ENCODE results near the gene SPI1.
A peak's percentile ranks its signal among the peaks of the same experiment; 100 is the strongest.

The SPI1 gene

DNA sequence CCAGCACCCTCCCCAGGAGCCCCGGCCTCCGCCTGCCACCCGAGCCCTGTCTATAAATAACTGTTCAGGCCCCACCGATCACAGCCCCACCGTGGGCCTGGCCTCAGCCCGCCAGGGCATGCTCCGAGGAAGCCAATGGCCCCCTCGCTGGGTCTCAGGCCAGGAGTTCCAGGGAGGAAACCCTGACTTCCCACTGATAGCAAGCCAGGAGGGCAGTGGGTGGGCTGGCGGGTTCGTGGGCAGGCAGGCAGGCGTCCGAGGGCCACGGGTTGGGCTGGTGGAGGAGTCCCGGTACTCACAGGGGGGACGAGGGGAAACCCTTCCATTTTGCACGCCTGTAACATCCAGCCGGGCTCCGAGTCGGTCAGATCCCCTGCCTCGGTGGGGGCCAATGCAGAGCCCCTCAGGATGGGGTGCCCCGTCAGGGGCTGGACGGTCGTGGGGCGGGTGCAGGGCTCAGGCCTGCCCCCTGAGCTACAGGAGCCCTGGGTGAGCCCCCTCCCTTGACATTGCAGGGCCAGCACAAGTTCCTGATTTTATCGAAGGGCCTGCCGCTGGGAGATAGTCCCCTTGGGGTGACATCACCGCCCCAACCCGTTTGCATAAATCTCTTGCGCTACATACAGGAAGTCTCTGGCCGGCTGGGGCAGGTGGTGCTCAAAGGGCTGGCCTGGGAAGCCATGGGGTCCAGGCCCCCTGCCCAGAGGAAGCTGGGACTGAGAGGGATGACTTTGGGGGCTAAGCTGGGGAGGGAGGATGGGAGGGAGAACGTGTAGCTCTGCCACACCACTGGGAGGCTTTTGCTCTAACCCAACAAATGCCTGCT, at the start of gene SPI1:
Gene SPI1, minus strand, starts transcription at position 538 of the 826 bp plus-strand sequence. Its CDS starts 194 bp downstream, at position 344.
- no peak for DNase-seq

DNA sequence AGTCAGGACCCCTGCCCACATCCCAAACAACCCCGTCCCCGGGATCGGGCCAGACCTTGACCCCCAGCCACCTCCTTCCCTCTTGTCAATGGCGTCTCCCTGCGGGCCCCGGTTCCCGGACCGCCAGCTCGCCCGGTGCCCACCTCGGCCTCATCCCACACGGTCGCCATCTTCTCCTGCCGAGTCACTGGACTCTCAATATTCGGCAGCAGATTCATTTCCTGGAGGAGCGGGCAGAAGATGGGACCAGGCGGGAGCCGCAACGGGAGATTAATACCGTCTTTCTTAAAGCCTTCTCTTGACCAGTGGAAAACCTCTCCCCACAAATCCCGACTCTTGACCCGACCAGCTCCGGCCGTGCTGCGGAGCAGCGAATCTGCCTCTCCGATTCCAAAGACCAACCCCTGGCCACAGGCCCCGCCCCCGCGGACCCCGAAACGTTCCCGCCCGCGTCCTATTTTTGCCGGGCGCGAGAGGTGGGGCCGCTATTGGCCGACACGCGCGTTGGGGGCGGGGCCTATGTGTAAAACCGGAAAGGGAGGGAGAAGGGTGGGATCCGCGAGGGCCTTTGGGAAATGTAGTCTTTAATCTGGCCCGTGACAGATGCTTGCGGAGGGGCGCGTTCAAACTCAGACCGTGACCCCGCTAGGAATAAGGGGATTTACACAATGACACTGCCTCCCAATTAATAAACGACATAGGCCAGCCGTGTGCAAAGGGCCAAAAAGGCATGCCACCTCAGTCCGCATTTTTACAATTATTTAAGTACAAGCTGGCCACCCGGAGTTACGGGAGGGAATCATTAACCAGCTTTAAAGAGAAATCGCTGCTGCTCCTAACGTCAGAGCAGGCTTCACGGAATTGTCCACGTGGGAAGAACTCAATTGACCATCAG, 48.0 kb upstream of the SPI1 start, which contains the start of gene PSMC3:
Gene PSMC3, minus strand, starts transcription at position 378 of the 895 bp plus-strand sequence. Its CDS starts 160 bp downstream, at position 218.
- DNase-seq = peak; percentile 98

DNA sequence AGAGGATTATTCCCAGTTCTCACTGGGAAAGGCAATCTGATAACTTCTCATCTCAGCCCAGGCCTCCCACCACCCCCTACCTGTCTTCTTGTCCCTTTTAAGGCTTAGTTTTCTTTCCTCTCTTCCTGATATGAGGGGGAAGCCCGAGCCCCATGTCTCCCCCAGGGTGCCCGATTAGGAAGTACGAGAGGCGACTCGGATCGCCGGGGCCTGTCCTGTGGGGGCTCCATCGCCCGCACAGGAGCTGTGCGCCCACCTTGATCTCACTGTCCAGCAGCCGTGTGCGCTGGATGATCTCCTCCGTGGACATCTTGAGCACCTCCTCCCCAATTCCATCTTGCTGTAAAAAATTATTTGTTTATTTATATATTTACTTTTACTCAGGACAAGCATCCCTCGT, 47.3 kb upstream of the SPI1 start:
- no peak for DNase-seq

DNA sequence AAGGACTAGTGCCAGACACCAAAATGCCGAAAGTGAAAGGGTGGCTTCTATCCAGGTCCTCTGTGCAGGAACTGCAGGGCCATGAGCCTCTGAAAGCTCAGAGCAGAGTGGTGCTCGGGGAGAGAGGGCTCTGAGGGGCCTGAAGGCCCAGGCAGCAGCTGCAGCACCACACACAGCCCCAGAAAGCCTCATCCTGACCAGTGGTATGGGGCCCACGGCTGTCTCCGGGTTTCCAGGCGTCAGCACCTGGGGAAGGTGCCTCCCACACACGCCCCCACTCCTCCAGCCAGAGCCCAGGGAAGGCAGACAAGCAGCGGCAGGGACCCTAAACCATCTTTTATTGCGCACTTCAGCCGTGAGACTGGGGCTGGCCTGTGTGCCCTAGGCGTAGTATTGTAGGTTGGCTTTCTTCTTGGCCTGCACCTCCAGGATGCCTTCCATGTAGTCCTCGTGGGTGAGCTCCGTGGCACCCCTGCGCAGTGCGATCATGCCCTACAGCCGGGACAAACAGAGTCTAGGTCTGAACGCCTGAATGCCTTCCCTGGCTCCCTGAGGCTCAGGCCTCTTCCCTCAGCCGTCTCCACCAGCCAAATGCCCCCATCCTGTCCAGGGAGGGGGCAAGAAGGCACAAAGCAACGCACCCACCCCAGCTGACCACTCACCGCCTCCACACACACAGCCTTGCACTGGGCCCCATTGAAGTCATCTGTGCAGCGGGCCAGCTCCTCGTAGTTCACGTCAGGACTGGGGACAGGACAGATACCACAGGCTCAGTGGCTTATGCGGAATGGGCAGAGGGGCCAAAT, 40.3 kb upstream of the SPI1 start:
- no peak for DNase-seq

DNA sequence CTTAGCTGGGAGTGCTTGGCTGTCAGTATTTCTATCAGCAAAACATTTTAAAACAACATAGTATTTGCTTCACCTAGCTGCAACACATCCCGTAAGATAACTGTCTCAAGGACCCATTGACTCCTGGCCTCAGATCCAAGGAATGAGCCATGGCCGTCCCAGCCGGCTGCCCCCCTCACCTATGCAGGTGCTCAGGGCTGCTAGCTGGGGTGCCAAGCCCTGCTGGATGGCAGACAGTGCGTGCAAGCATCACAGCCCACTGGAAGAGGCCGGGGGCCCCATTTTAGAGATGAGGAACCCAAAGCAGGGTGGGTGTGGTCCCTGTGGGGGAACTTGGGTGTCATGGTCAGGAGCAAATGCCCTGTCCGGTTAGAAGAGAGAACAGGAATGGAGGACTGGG, 39.4 kb upstream of the SPI1 start:
- DNase-seq = no peak

DNA sequence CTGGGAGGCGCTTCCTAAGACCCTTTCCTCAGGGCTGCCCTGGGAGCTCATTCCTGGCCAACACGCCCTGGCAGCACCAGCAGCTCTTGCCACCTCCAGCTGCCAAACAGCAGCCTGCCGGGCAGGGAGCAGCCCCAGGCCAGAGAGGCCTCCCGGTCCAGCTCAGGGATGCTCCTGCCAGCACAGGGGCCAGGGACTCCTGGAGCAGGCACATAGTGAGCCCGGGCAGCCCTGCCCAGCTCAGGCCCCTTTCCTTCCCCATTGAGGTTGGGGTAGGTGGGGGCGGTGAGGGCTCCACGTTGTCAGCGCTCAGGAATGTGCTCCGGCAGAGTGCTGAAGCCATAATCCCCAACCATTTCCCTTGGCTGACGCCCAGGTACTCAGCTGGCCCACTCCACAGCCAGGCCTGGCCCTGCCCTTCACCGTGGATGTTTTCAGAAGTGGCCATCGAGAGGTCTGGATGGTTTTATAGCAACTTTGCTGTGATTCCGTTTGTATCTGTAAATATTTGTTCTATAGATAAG, 37.7 kb upstream of the SPI1 start:
- no peak for DNase-seq

DNA sequence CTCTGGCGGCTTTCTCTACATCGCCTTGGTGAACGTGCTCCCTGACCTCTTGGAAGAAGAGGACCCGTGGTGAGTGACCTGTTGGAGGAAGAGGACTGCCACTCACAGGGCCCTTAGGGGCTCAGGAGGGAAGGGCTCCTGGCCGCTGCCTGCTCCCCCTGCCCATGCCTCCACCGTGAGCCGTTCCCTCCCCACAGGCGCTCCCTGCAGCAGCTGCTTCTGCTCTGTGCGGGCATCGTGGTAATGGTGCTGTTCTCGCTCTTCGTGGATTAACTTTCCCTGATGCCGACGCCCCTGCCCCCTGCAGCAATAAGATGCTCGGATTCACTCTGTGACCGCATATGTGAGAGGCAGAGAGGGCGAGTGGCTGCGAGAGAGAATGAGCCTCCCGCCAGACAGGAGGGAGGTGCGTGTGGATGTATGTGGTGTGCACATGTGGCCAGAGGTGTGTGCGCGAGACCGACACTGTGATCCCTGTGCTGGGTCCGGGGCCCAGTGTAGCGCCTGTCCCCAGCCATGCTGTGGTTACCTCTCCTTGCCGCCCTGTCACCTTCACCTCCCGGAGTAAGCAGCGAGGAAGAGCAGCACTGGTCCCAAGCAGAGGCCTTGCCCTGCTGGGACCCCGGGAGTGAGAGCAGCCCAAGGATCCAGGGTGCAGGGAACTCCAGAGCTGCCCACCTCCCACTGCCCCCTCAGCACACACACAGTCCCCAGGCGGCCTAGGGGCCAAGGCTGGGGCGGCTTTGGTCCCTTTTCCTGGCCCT, 36.9 kb upstream of the SPI1 start:
- DNase-seq = no peak

DNA sequence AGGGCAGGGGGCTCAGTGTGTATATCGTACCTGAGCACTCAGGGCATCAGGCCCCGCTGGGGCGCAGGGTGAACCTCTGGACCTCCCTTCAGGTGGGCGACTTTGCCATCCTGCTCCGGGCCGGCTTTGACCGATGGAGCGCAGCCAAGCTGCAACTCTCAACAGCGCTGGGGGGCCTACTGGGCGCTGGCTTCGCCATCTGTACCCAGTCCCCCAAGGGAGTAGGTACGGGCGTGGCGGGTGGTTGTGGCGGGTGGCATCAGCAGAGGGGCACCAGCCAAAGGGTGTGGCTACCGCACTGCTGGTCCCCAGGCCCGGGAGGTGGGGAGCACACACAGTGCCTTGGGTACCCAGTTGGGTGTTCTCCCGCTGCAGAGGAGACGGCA, 36.3 kb upstream of the SPI1 start:
- no peak for DNase-seq

DNA sequence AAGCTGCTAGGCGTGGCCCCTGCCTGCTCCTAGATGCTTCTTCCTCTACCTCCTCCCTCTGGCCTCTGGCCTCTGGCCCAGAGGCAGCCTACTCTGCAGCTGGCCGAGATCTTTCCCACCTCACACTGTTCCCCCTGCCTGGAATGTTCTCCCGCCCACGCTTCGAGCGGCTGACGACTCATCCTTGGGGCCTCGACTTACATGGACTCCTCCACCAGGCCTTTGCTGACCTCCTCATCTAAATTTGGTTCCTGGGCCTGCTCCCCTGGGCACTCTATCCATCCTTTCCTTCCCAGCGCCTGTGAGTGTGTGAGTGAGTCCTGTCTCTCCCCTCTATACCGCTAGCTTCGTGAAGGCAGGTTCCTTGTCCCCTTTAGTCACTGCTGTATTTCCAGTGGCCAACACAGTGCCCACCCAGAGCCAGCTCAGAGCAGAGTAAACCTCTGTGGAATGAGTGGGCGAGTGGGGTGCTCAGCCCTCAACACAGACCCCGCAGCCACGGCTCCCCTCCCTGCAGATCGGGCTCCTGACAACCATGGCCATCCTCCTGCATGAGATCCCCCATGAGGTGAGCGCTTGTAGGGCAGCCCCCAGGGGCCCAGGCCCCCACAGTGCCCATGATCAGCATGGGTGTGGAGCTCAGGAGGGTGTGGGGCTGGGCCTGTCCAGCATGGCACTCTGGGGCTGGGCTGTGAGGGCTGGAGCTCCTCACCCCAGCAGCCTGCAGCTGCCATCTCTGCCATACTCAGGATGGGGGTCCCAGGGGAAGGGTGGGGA, 35.7 kb upstream of the SPI1 start:
- DNase-seq = no peak

DNA sequence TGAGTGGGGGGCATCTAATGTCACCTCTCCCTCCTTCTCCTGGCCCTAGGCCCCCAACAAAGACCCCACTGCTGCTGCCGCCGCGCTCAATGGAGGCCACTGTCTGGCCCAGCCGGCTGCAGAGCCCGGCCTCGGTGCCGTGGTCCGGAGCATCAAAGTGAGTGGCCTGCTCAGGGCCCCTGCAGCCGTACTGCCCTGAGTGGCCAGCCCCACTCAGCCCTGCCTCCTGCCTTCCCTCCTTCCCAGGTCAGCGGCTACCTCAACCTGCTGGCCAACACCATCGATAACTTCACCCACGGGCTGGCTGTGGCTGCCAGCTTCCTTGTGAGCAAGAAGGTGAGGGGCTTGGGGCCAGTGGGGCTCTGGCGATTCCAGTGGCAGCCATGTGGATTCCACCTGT, 35.0 kb upstream of the SPI1 start:
- DNase-seq = no peak

DNA sequence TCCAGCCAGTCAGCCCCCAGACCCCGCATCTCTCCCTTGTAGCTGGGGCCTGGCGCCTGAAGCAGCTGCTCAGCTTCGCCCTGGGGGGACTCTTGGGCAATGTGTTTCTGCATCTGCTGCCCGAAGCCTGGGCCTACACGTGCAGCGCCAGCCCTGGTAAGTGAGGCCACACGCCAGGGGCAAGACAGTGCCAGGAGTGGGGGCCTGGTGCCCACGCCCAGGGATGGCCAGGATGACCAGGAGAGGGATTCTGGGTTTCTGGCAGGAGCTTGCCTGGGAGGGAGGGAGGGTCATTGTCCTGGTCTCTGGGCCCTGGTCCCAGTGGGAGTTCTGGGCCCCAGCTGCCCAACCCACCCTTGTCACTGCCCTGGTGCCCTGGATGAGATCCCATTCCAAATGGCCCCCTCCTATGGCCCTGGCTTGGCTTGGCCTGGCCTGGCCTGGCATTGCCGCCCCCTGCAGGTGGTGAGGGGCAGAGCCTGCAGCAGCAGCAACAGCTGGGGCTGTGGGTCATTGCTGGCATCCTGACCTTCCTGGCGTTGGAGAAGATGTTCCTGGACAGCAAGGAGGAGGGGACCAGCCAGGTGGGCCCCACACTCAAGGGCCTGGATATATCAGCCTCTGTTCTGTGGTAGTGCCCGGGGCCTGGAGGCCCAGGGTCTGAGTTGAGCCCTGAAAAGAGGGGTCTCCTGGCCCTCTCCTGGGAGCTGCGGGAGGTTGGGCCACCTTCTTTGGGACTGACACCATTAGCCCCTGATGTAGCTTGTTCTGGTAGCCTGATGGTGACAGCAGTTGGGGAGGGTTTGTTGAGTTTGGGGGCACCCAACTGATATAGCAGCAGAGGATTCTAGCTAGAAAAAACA, 33.8 kb upstream of the SPI1 start:
- peak; percentile 15 for DNase-seq

DNA sequence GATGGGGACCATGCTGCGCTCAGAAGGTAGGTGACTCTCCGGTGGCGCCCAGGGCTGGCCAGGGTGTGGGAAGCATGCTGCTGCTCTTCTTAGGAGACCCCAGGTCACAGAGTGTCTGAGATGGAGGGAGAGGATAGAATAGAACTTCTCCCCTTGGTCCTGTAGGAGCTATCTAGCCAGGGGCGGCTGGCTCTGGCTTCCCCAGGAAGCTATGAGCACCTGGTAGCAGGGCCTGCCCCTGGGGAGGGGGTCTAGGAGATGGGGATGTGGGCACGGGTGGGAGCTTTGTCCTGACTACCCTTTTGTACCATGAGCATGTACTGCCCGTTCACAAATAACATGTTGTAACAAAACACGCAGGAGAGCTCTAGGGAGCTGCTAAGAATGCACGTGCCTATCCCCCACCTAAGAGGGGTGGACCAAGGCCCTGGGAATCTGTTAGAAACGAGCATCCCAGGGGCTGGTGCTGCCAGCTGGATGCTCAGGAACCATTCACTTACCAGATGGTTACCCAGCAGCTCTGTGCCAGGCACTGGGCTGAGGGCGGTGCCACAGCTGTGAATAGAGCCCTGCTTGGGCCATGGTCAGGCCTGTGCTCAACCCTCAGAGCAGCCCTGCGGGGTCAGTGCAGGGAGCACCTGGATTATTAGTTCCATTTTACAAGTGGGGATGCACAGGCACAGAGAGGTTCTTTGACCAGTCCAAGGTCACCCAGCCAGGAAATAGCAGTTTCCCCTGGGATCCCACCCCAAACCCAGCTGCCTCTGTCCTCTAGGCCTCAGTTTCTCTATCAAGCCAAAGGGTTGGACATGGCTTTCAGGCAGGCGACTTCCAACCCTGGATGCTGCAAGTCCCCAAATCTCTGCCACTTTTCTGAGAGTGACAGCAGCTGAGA, 32.3 kb upstream of the SPI1 start:
- DNase-seq = no peak

DNA sequence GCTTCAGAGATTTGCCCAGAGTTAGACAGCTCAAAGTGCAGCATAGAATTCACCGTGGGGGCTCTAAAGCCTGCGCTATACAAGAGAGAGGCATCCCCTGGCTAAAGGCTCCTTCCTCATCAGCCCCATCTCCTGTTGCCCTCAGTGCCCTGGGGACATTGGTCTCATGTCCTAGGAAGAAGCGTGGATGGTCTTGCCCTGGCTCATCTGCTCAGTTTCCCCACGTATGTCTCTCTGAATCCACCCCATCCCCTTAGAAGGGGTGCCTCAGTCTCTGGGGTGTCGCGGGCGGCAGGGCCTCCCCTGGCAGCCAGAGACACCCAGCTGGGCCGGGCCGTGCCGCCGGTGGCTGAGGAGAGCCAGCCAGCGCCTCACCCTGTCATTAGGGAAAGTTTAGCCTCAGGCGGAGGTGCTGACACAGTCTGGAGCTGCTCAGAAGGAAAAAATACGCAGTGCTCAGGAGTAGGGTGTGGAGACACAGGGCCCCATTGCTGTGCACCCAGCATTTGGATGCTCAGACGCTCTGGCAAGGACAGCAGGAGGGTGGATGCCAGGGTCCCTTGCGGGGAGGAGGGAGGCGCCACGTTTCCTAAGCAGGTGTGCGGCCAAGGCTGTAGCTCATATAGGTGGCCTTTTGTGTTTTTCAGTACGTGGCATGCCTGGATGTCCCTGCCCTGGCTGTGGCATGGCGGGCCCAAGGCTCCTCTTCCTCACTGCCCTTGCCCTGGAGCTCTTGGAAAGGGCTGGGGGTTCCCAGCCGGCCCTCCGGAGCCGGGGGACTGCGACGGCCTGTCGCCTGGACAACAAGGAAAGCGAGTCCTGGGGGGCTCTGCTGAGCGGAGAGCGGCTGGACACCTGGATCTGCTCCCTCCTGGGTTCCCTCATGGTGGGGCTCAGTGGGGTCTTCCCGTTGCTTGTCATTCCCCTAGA, 31.4 kb upstream of the SPI1 start:
- DNase-seq = no peak

DNA sequence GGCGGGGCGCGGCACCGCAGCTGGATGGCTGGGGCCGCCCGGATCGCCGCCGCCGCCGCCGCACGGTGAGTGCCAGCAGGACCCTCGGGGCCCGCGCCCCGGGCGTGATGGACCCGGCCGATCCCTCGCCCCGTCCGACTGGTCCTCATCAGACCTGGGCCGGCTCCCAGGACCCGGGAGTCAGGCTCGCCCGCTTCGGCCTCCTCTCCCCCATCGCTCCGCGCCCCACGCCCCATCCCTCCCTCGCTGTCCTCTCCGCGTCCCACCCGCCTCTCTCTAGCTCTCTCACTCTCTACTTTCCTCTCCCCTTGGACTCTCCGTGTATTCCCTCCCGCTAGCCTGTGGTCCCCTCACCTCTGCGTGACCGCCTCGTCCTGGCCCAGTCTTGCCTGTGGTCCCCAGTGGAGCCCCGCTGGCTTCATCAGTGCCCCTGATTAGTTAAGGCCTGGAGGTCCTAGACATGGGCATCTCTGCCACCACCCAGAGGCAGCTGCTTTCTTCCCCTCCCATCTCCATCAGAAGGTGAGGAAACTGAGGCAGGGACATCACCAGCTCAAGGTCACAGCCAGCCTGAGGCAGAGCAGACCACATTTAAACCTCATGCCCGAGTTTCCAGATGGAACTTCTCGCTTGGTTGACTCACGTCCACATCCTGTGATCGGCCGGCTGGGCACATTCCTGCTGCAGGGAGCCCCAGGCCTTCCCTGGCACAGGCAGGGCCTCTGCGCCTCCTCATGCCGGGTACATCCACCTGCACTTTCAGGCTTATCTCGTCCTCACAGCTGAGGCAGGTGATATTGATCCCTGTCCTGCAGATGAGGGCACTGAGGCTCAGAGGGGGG, 30.5 kb upstream of the SPI1 start:
- no peak for DNase-seq

DNA sequence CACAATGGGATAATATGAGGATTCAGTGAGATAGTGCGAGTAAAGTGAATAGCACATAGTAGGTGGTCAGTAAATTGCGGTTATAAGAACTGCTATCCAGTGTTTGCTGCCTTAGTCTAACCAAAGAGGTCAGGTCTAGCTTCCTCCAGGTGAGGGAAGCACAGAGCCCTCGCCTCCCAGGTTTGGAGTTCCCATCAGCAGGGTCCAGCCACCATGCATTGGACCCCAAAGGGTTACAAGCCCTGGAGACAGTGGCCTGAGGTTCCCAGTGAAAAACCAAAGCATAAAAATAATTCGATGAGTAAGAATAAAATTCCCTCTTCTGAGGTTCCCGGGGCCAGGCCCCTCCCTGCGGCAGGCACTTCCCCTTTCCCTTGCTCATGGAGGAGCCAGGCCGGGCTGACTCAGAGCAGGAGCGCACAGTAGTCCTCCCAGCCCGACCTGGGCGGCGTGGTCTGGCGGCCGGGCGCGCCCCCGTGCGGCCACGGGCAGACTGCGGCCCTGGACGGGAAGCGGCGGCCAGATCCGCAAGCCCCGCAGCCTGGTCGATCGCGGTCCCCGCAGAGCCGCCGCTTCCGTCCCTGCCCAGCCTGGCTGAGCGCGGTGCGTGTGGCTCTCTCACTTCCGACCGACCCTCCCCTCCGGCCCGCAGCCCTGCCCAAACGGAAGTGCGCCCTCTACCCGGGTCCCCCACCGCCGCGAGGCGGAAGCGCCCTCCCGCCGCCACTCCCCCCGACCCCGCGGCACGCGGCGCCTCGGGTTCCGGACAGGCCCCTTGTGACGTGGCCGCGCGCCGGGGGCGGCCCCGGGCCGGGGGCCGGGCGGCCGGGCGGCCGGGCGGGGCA, 29.6 kb upstream of the SPI1 start, which contains the start of gene SLC39A13:
Gene SLC39A13, plus strand, starts transcription at position 845 of the 845 bp plus-strand sequence. CDS start 1,505 bp downstream, outside the sequence.
- DNase-seq = peak; percentile 90
